HG02759 (cell line): ENCODE measurements around the gene RASAL2.
A peak's percentile ranks its signal among the peaks of the same experiment; 100 is the strongest.

Source experiments
- ATAC-seq: cut with Tn5 transposase; IDR thresholded peaks from one replicate; pipeline ENCODE4 v1.9.1; 2021; ENCODE audit warnings: mild to moderate bottlenecking, moderate library complexity; ENCODE audit not compliant: unreplicated experiment

The RASAL2 gene

DNA sequence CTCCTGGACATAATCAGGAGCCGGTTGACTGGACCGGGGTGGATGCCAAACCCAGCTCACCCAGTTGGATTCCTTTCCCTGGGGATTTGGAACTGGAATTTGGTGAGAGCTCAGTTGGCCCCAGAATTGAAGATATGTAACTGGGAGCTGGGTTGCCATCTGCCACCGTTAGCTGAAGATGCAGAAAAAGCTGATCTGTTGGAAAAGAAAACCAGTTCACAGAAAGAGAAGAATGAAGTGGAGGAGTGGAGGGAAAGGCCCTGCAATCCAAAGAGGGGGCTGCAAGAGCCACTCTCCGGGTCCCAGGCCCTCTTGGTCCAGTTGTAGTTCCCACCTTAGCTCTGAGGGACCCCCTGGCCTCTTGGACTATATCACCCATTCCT is 435.0 kb downstream of the RASAL2 start:
- no peak for ATAC-seq

DNA sequence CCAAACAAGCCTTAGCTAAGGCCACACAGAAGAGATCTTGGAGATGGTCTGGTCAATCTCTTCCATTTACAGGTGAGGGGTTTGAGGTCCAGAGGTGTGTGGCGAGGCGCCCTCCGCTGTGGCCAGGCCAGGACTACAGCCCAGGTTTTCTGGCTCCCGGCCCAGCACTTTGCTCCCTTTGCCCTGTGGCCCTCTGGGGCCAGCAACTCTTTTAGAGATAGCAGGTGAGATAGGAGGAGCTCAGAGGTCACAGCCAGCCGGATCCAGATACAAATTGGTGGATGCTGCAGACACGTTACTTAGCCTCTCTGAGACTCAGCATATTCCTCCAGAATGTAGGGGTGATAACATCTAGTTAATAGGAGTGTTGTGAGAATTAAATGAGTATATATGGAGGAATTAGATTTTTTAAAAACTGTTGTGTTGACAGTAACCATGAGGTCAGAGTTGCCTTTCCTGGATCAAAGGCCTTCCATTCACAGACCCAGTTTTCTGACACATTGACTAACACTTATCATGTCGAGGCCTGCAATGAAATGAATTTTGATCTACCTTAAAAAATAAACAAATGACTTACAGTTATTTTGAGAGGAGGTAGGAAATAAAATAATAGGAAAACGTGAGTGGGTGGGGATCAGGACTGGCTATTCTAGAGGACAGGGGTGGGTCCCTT is 435.6 kb downstream of the RASAL2 start:
- no peak for ATAC-seq

DNA sequence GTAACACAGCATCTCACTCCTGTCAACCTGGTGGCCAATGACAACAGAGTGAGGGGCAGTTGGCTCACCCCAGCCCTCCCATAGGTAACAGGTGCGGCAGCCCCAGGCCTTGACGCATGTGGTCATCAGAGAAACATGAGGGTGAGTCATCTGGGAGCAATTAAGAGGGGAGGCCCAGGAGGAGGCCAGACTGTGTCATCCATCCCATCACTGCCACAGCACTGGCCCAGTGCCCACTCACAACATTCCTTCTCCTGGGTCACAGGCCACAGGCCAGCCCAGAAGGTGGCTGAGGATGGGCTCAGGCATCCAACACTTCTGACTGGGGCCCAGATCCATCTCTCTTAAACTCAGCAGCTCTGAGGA is 436.1 kb downstream of the RASAL2 start:
- no peak for ATAC-seq

DNA sequence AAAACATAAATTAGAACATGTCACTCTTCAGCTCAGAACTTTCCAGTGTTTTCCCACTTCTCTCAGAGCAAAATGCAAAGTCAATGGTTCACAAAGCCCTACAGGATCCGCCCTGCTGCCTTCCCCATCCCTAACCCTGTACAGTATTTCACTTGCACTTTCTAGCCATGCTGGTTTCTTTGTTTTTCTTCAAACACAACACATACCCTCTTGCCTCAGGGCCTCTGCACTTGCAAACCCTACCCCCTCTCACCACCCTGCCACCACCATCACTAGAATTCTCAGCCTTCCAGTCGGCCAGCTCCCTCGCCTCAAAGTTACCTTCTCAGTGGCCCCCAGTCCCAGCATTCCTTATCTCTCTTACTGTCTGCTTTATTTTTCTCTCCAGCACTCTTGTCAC is 436.6 kb downstream of the RASAL2 start:
- ATAC-seq: no peak

- peak; percentile 20 for ATAC-seq
Measured at GRCh38 chr1:178531887-178532286, 438.0 kb downstream of the RASAL2 start.

DNA sequence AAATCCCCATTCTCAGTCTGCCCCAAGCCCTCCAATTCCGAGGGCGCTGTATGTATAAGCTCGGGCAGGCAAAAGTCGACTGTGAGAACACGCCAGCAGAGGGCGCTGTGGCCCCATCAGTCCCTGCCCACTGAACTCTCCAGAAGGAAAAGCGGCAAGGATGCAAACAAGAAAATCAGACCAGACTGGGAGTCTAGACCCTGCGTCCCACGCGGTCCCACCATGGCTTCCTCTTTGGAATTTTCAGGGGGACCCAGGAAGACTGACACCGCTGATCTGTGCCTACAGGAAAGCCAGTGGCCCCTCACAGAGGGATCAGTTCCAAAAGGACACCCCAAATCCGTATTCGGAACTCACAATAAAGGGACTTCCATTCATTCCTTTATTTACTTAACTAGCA is 438.5 kb downstream of the RASAL2 start:
- peak; percentile 89 for ATAC-seq

GRCh38 chr1:178533121-178533946 is 439.4 kb downstream of the RASAL2 start:
- ATAC-seq: no peak
